MM.1S (cell line): ENCODE measurements around the gene ACOXL.
A peak's percentile ranks its signal among the peaks of the same experiment; 100 is the strongest.

ENCODE experiments used
- DNase-seq: peaks from one replicate; pipeline ENCODE4 v3.0.0-alpha.2; 2015
- H2AFZ ChIP-seq: fragments of 300-600 bp; sonication (generic); 2 replicates; pipeline ENCODE4 v1.6.0; 2016; ENCODE audit warnings: antibody characterized with exemption, low read length
- H3F3A ChIP-seq: fragments of 300-600 bp; sonication (generic); 2 replicates; pipeline ENCODE4 v1.6.1; 2016; ENCODE audit warnings: mild to moderate bottlenecking, antibody characterized with exemption, low read length, moderate library complexity, mixed read lengths; ENCODE audit not compliant: insufficient read depth
- H3K27ac ChIP-seq: fragments of 300-600 bp; sonication (generic); 2 replicates; pipeline ENCODE4 v1.5.1; 2016; ENCODE audit warnings: mild to moderate bottlenecking, low read length
- H3K27me3 ChIP-seq: fragments of 300-600 bp; sonication (generic); replicated peaks from 2 replicates; pipeline ENCODE4 v1.6.0; 2016; ENCODE audit warnings: low read length; ENCODE audit not compliant: insufficient read depth
- H3K36me3 ChIP-seq: fragments of 300-600 bp; sonication (generic); replicated peaks from 2 replicates; pipeline ENCODE4 v1.6.1; 2016; ENCODE audit warnings: mild to moderate bottlenecking, low read length, mixed read lengths; ENCODE audit not compliant: insufficient read depth
- H3K4me1 ChIP-seq: fragments of 300-600 bp; sonication (generic); 2 replicates; pipeline ENCODE4 v1.6.1; 2016; ENCODE audit warnings: low read length, mixed read lengths
- H3K4me2 ChIP-seq: fragments of 300-600 bp; sonication (generic); 2 replicates; pipeline ENCODE4 v1.6.0; 2016; ENCODE audit warnings: low read depth, low read length
- H3K4me3 ChIP-seq: fragments of 300-600 bp; sonication (generic); 2 replicates; pipeline ENCODE4 v1.5.1; 2016; ENCODE audit warnings: low read length, mixed read lengths
- H3K79me2 ChIP-seq: fragments of 300-600 bp; sonication (generic); 2 replicates; pipeline ENCODE4 v1.6.1; 2016; ENCODE audit warnings: mixed run types, low read length, mixed read lengths
- H3K9ac ChIP-seq: fragments of 300-600 bp; sonication (generic); 2 replicates; pipeline ENCODE4 v1.6.1; 2016; ENCODE audit warnings: low read length, mixed read lengths
- H3K9me2 ChIP-seq: fragments of 300-600 bp; sonication (generic); replicated peaks from 2 replicates; pipeline ENCODE4 v1.6.1; 2016; ENCODE audit warnings: mild to moderate bottlenecking, low read length, mixed read lengths; ENCODE audit not compliant: insufficient read depth
- H3K9me3 ChIP-seq: fragments of 300-600 bp; sonication (generic); replicated peaks from 2 replicates; pipeline ENCODE4 v1.6.1; 2016; ENCODE audit warnings: mild to moderate bottlenecking, low read length, mixed read lengths; ENCODE audit not compliant: insufficient read depth
- H4K20me1 ChIP-seq: fragments of 300-600 bp; sonication (generic); 2 replicates; pipeline ENCODE4 v1.6.1; 2016; ENCODE audit warnings: mild to moderate bottlenecking, low read length, moderate library complexity, mixed read lengths; ENCODE audit not compliant: insufficient read depth
- CTCF ChIP-seq: fragments of 300-600 bp; sonication (generic); IDR thresholded peaks from 2 replicates; pipeline ENCODE4 v1.5.1; 2016; ENCODE audit warnings: antibody characterized with exemption, low read length, mixed read lengths
- EZH2 ChIP-seq: fragments of 300-600 bp; sonication (generic); optimal IDR thresholded peaks from 2 replicates; pipeline ENCODE3; 2017; ENCODE audit warnings: low read depth, mild to moderate bottlenecking, antibody characterized with exemption, low read length, mixed read lengths
- EZH2phosphoT487 ChIP-seq: fragments of 300-600 bp; sonication (generic); IDR thresholded peaks from 2 replicates; pipeline ENCODE4 v1.6.1; 2018; ENCODE audit warnings: antibody characterized with exemption, low read length

The ACOXL gene

GRCh38 chr2:111154758-111155157, 422.4 kb downstream of the ACOXL start:
- H3K9me3 ChIP-seq, result no peaks in the 10 kb centered on the region
- no peak overlapping the region for H2AFZ ChIP-seq
- no peaks in the 10 kb centered on the region for H3K27me3 ChIP-seq
- no peak overlapping the region for H3K9ac ChIP-seq
- H3K4me2 ChIP-seq, result no peak overlapping the region
- peaks cover 16% of the 10 kb centered on the region for H3K36me3 ChIP-seq
- peaks cover 60% of the 10 kb centered on the region for H4K20me1 ChIP-seq
- H3K27ac ChIP-seq, result no peak overlapping the region; the same call in 1 of the 2 replicates
- no peak overlapping the region for H3K4me3 ChIP-seq
- no peaks in the 10 kb centered on the region for H3K9me2 ChIP-seq
- no peak for DNase-seq
- TF ChIP-seq EZH2, result no peak
- H3K4me1 ChIP-seq, result peaks cover 45% of the 10 kb centered on the region
- H3K79me2 ChIP-seq, result peaks cover 92% of the 10 kb centered on the region
- H3F3A ChIP-seq, result peaks cover 43% of the 10 kb centered on the region

GRCh38 chr2:111155610-111156009, 423.2 kb downstream of the ACOXL start:
- H3K36me3 ChIP-seq, result peaks cover 16% of the 10 kb centered on the region
- DNase-seq, result no peak

GRCh38 chr2:111156529-111156928, 424.2 kb downstream of the ACOXL start:
- no peaks in the 10 kb centered on the region for H3K9me3 ChIP-seq
- peaks cover 17% of the 10 kb centered on the region for H3K36me3 ChIP-seq
- peaks cover 70% of the 10 kb centered on the region for H4K20me1 ChIP-seq
- peak overlapping the region; percentile 93 for H3K27ac ChIP-seq
- no peaks in the 10 kb centered on the region for H3K27me3 ChIP-seq
- H3K4me3 ChIP-seq, result no peak overlapping the region
- no peak for TF ChIP-seq EZH2
- H2AFZ ChIP-seq, result no peak overlapping the region
- peaks cover 45% of the 10 kb centered on the region for H3K4me1 ChIP-seq
- peaks cover 43% of the 10 kb centered on the region for H3F3A ChIP-seq
- H3K4me2 ChIP-seq, result peak overlapping the region; percentile 35
- H3K79me2 ChIP-seq, result peaks cover 92% of the 10 kb centered on the region
- no peak for DNase-seq
- H3K9me2 ChIP-seq, result no peaks in the 10 kb centered on the region
- H3K9ac ChIP-seq, result peak overlapping the region; percentile 65; the same call in 1 of the 2 replicates

More at GRCh38 chr2:111155610-111156009, 423.2 kb downstream of the ACOXL start:
- Histone ChIP-seq H3K9me2 (no peaks in the 10 kb centered on the region), H2AFZ (no peak overlapping the region), H3K27ac (peak overlapping the region; percentile 93; the same call in 1 of the 2 replicates), H3K9ac (no peak overlapping the region), H3K4me2 (no peak overlapping the region), H3K9me3 (no peaks in the 10 kb centered on the region), H3K79me2 (peaks cover 92% of the 10 kb centered on the region), H3F3A (peaks cover 43% of the 10 kb centered on the region), H3K4me3 (no peak overlapping the region), H3K4me1 (peaks cover 45% of the 10 kb centered on the region), H4K20me1 (peaks cover 63% of the 10 kb centered on the region), H3K27me3 (no peaks in the 10 kb centered on the region)
- TF ChIP-seq CTCF (no peak), EZH2 (no peak), EZH2phosphoT487 (no peak)

GRCh38 chr2:111157071-111157661, 424.8 kb downstream of the ACOXL start:
- H3F3A ChIP-seq, result peaks cover 43% of the 10 kb centered on the region
- H3K4me3 ChIP-seq, result no peak overlapping the region; the same call in 1 of the 2 replicates
- H3K36me3 ChIP-seq, result peaks cover 19% of the 10 kb centered on the region
- no peaks in the 10 kb centered on the region for H3K27me3 ChIP-seq
- peaks cover 72% of the 10 kb centered on the region for H4K20me1 ChIP-seq
- H3K9ac ChIP-seq, result peak overlapping the region; percentile 65
- H2AFZ ChIP-seq, result no peak overlapping the region
- TF ChIP-seq EZH2phosphoT487, result no peak
- TF ChIP-seq CTCF, result no peak
- no peak for TF ChIP-seq EZH2
- no peaks in the 10 kb centered on the region for H3K9me2 ChIP-seq
- peak overlapping the region; percentile 35 for H3K4me2 ChIP-seq
- H3K9me3 ChIP-seq, result no peaks in the 10 kb centered on the region
- peaks cover 45% of the 10 kb centered on the region for H3K4me1 ChIP-seq
- peak overlapping the region; percentile 93 for H3K27ac ChIP-seq
- DNase-seq, result peak; percentile 77
- H3K79me2 ChIP-seq, result peaks cover 92% of the 10 kb centered on the region
